HCT116 (cell line): ENCODE data around the gene KIRREL2. TPM values are rescaled to one million over a fixed set of nuclear protein-coding genes. Genes with fewer than 3 reads are reported as not detected.

ENCODE experiments used
- ATAC-seq: fragments of 200-7000 bp; cut with Tn5 transposase; 2 replicates; pipeline ENCODE4 v1.9.1; 2020; ENCODE audit warnings: mild to moderate bottlenecking, moderate library complexity
- BruUV-seq: library from RNA; stranded (reverse); fragments of 400-500 nt; replicated peaks from 2 replicates; lab custom pipeline; 2021; lab: Mats Ljungman, UMichigan
- CTCF ChIA-PET: fragments of 300-600 bp; sonication (Branson Sonifier 250); formaldehyde crosslinking; loops from one replicate; lab custom pipeline; 2021; ENCODE audit warnings: antibody characterized with exemption; lab: Charles Lee
- POLR2A ChIA-PET: fragments of 300-600, 350-600 bp; sonication (Branson Sonifier 250); formaldehyde crosslinking; loops from one replicate; lab custom pipeline; 2021; ENCODE audit warnings: antibody characterized with exemption; lab: Charles Lee
- RAD21 ChIA-PET, 2 experiments: fragments of 300-600 bp; sonication (Branson Sonifier 250); formaldehyde crosslinking; loops; one replicate each; lab custom pipeline; 2023; ENCODE audit warnings: low total read pairs in 2 of 2; ENCODE audit not compliant: uncharacterized antibody in 2 of 2, unreplicated experiment in 2 of 2, low non-redundant PET in 1 of 2; lab: Charles Lee
- DNase-seq: peaks from one replicate; pipeline ENCODE4 v3.0.0-alpha.2; 2010; ENCODE audit warnings: low read depth, low spot score
- H2AFZ ChIP-seq: fragments of 200-600 bp; shearing (Covaris generic), sonication (generic); 2 replicates; pipeline ENCODE4 v1.6.1; 2017; ENCODE audit warnings: low read depth, mixed run types, mixed read lengths, antibody characterized with exemption, low read length; ENCODE audit not compliant: poor library complexity, severe bottlenecking
- H3K27ac ChIP-seq: 2 replicates; pipeline ENCODE4 v1.5.1; 2012; ENCODE audit warnings: low read depth, low read length
- H3K27me3 ChIP-seq: fragments of 200-600 bp; sonication (generic); 2 replicates; pipeline ENCODE4 v1.6.1; 2016; ENCODE audit warnings: mixed run types, low read length, mixed read lengths; ENCODE audit not compliant: insufficient read depth
- H3K36me3 ChIP-seq, 2 experiments: fragments of 200-500 bp in 1 of 2; fragments of 200-600 bp in 1 of 2; sonication (Bioruptor generic) in 1 of 2; sonication (generic) in 1 of 2; 2 replicates each; pipeline versions ENCODE4 v1.5.1 to v1.6.1; 2014 to 2016; ENCODE audit warnings: low read length in 2 of 2, inconsistent platforms in 1 of 2, mixed read lengths in 1 of 2, mixed run types in 1 of 2; ENCODE audit not compliant: insufficient read depth in 2 of 2, control insufficient read depth in 1 of 2
- H3K4me1 ChIP-seq, 2 experiments: fragments of 200-600 bp in 1 of 2; sonication (generic) in 1 of 2; 2 replicates each; pipeline versions ENCODE4 v1.5.1 to v1.6.1; 2012 to 2017; ENCODE audit warnings: low read length in 2 of 2, inconsistent platforms in 1 of 2, mild to moderate bottlenecking in 1 of 2, mixed read lengths in 1 of 2, mixed run types in 1 of 2, moderate library complexity in 1 of 2; ENCODE audit not compliant: insufficient read depth in 2 of 2, control insufficient read depth in 1 of 2
- H3K4me2 ChIP-seq: fragments of 200-600 bp; sonication (generic); 2 replicates; pipeline ENCODE4 v1.6.1; 2017; ENCODE audit warnings: mixed run types, low read length, mixed read lengths
- H3K4me3 ChIP-seq, 2 experiments: fragments of 200-600 bp in 1 of 2; sonication (generic) in 1 of 2; replicated peaks in 1 of 2; 2 replicates each; pipeline ENCODE4 v1.5.1; 2011 to 2016; ENCODE audit warnings: low read length in 2 of 2, control low read depth in 1 of 2, low read depth in 1 of 2, mild to moderate bottlenecking in 1 of 2, mixed read lengths in 1 of 2, mixed run types in 1 of 2
- H3K79me2 ChIP-seq: fragments of 200-600 bp; sonication (generic); 2 replicates; pipeline ENCODE4 v1.6.1; 2017; ENCODE audit warnings: mild to moderate bottlenecking, mixed run types, low read length, moderate library complexity, mixed read lengths; ENCODE audit not compliant: insufficient read depth
- H3K9ac ChIP-seq: fragments of 200-600 bp; sonication (generic); 2 replicates; pipeline ENCODE4 v1.6.1; 2016; ENCODE audit warnings: low read length, mixed read lengths
- H3K9me2 ChIP-seq: fragments of 200-600 bp; sonication (generic), shearing (Covaris generic); 2 replicates; pipeline ENCODE4 v1.6.1; 2017; ENCODE audit warnings: mixed run types, mild to moderate bottlenecking, moderate library complexity; ENCODE audit not compliant: insufficient read depth
- H3K9me3 ChIP-seq, 2 experiments: fragments of 200-500 bp in 1 of 2; fragments of 200-600 bp in 1 of 2; sonication (Bioruptor generic) in 1 of 2; sonication (generic) in 1 of 2; 2 replicates each; pipeline ENCODE4 v1.6.1; 2014 to 2017; ENCODE audit warnings: low read length in 2 of 2, mixed read lengths in 2 of 2, inconsistent platforms in 1 of 2, low read depth in 1 of 2, mild to moderate bottlenecking in 1 of 2, mixed run types in 1 of 2, moderate library complexity in 1 of 2; ENCODE audit not compliant: control insufficient read depth in 1 of 2, insufficient read depth in 1 of 2
- H4K20me1 ChIP-seq: fragments of 200-600 bp; sonication (generic), shearing (Covaris generic); 2 replicates; pipeline ENCODE4 v1.6.1; 2017; ENCODE audit warnings: mixed run types, mild to moderate bottlenecking, moderate library complexity; ENCODE audit not compliant: insufficient read depth
- CBX3 ChIP-seq: IDR thresholded peaks from 2 replicates; pipeline ENCODE4 v1.6.1; 2012; ENCODE audit warnings: low read depth
- CEBPB ChIP-seq: IDR thresholded peaks from 2 replicates; pipeline ENCODE4 v1.6.1; 2012; ENCODE audit warnings: low read depth
- EZH2 ChIP-seq: fragments of 200-600 bp; sonication (generic); IDR thresholded peaks from 2 replicates; pipeline ENCODE4 v1.6.1; 2017; ENCODE audit warnings: antibody characterized with exemption, mixed run types
- EZH2phosphoT487 ChIP-seq: fragments of 200-600 bp; IDR thresholded peaks from 2 replicates; pipeline ENCODE4 v1.6.1; 2018; ENCODE audit warnings: antibody characterized with exemption, borderline replicate concordance
- JUND ChIP-seq: IDR thresholded peaks from 2 replicates; pipeline ENCODE4 v1.6.1; 2012
- POLR2A ChIP-seq: IDR thresholded peaks from 2 replicates; pipeline ENCODE4 v1.7.0; 2011; ENCODE audit warnings: borderline replicate concordance; ENCODE audit not compliant: insufficient read depth, insufficient read length; ENCODE audit errors: extremely low read depth
- POLR2AphosphoS5 ChIP-seq: IDR thresholded peaks from 2 replicates; pipeline ENCODE4 v1.6.1; 2011; ENCODE audit warnings: mild to moderate bottlenecking, low read depth, low read length, moderate library complexity
- SIN3A ChIP-seq: IDR thresholded peaks from 2 replicates; pipeline ENCODE4 v1.6.1; 2012; ENCODE audit warnings: low read depth
- SP1 ChIP-seq: IDR thresholded peaks from 2 replicates; pipeline ENCODE4 v1.6.1; 2012; ENCODE audit warnings: low read depth
- SRF ChIP-seq: IDR thresholded peaks from 2 replicates; pipeline ENCODE4 v1.6.1; 2012; ENCODE audit warnings: low read depth
- ZFX ChIP-seq: fragments of 450-650 bp; IDR thresholded peaks from 2 replicates; pipeline ENCODE4 v1.6.1; 2017
- ZNF274 ChIP-seq: fragments of 200-500 bp; sonication (Bioruptor generic); IDR thresholded peaks from 2 replicates; pipeline ENCODE4 v1.6.1; 2014; ENCODE audit warnings: mild to moderate bottlenecking, low read depth, low read length, inconsistent platforms
- intact Hi-C: fragments of 100-400 bp; cut with micrococcal nuclease; formaldehyde crosslinking; loops from 2 replicates; pipeline ENCODE4 v1.10.0; 2022
- total RNA-seq: library from RNA; stranded (reverse); gene quantifications from one replicate; pipeline ENCODE4 v1.2.1, GENCODE V29; 2021; ENCODE audit not compliant: unreplicated experiment
- TF ChIP-seq, protein P1 (sequence below), 3 experiments: fragments of 200-600 bp in 1 of 3; sonication (generic) in 1 of 3; IDR thresholded peaks in 2 of 3; conservative IDR thresholded peaks in 1 of 3; 2 replicates each; pipeline ENCODE4 v1.5.1; 2012 to 2017; ENCODE audit warnings: low read depth in 2 of 3, low read length in 2 of 3, antibody characterized with exemption in 1 of 3, borderline replicate concordance in 1 of 3, control low read depth in 1 of 3, mild to moderate bottlenecking in 1 of 3, mixed read lengths in 1 of 3, mixed run types in 1 of 3, moderate library complexity in 1 of 3; ENCODE audit not compliant: insufficient read depth in 1 of 3
- TF ChIP-seq, protein P2 (sequence below): IDR thresholded peaks from 2 replicates; pipeline ENCODE4 v1.6.1; 2012; ENCODE audit warnings: low read depth
- TF ChIP-seq, protein P3 (sequence below): IDR thresholded peaks from 2 replicates; pipeline ENCODE4 v1.6.1; 2012
- TF ChIP-seq, protein P4 (sequence below): IDR thresholded peaks from 2 replicates; pipeline ENCODE4 v1.6.1; 2012

The KIRREL2 gene
- total RNA-seq, 1 experiment from 2014 or later: 1.3 TPM

DNA sequence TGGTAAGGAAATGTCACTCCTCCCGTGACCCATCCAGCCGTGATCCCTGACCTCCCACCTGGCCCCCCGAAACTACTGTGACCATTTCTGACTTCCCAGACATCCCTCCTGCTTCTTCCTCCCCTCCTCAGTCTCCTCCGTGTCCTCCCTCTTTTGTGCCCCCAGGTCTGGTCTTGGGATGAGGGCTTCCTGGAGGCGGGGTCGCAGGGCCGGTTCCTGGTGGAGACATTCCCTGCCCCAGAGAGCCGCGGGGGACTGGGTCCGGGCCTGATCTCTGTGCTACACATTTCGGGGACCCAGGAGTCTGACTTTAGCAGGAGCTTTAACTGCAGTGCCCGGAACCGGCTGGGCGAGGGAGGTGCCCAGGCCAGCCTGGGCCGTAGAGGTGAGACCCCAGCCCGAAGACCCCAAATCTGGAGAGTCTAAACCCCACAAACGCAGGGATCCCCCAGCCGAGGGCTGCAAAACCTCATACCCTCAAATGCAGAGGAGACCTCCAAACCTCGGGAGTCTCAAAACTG, 5.0 kb downstream of the KIRREL2 start:
- ChIA-PET RAD21 (no interaction called here), POLR2A (interaction anchor here (1.6 kb wide), 1 partner anchor 18 kb away, joined by 4 read pairs; no protein-coding TSS in a partner anchor), CTCF (no interaction called here)
- H3K4me3 ChIP-seq: 0 out of 4 replicates have a peak overlapping the region, but pooled peaks of 1 of the 2 experiments have one; percentile 26
- H3K9me3 ChIP-seq: no peaks in the 10 kb centered on the region
- no peak for DNase-seq
- TF ChIP-seq CEBPB: no peak
- TF ChIP-seq EZH2phosphoT487: no peak
- no peak for TF ChIP-seq SIN3A
- TF ChIP-seq, protein P1, sequence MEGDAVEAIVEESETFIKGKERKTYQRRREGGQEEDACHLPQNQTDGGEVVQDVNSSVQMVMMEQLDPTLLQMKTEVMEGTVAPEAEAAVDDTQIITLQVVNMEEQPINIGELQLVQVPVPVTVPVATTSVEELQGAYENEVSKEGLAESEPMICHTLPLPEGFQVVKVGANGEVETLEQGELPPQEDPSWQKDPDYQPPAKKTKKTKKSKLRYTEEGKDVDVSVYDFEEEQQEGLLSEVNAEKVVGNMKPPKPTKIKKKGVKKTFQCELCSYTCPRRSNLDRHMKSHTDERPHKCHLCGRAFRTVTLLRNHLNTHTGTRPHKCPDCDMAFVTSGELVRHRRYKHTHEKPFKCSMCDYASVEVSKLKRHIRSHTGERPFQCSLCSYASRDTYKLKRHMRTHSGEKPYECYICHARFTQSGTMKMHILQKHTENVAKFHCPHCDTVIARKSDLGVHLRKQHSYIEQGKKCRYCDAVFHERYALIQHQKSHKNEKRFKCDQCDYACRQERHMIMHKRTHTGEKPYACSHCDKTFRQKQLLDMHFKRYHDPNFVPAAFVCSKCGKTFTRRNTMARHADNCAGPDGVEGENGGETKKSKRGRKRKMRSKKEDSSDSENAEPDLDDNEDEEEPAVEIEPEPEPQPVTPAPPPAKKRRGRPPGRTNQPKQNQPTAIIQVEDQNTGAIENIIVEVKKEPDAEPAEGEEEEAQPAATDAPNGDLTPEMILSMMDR (IDR thresholded peaks at IDR 0.05 in 2 of 3, conservative IDR thresholded peaks at IDR 0.05 in 1 of 3; ENCODE audit: borderline replicate concordance in 1 of 3, insufficient read depth in 1 of 3, low read depth in 2 of 3, low read length in 2 of 3): no peak
- no peak for TF ChIP-seq JUND
- TF ChIP-seq ZFX: no peak
- TF ChIP-seq POLR2AphosphoS5: no peak
- no peak for TF ChIP-seq SRF
- TF ChIP-seq CBX3: no peak
- TF ChIP-seq EZH2: no peak
- TF ChIP-seq, protein P2, sequence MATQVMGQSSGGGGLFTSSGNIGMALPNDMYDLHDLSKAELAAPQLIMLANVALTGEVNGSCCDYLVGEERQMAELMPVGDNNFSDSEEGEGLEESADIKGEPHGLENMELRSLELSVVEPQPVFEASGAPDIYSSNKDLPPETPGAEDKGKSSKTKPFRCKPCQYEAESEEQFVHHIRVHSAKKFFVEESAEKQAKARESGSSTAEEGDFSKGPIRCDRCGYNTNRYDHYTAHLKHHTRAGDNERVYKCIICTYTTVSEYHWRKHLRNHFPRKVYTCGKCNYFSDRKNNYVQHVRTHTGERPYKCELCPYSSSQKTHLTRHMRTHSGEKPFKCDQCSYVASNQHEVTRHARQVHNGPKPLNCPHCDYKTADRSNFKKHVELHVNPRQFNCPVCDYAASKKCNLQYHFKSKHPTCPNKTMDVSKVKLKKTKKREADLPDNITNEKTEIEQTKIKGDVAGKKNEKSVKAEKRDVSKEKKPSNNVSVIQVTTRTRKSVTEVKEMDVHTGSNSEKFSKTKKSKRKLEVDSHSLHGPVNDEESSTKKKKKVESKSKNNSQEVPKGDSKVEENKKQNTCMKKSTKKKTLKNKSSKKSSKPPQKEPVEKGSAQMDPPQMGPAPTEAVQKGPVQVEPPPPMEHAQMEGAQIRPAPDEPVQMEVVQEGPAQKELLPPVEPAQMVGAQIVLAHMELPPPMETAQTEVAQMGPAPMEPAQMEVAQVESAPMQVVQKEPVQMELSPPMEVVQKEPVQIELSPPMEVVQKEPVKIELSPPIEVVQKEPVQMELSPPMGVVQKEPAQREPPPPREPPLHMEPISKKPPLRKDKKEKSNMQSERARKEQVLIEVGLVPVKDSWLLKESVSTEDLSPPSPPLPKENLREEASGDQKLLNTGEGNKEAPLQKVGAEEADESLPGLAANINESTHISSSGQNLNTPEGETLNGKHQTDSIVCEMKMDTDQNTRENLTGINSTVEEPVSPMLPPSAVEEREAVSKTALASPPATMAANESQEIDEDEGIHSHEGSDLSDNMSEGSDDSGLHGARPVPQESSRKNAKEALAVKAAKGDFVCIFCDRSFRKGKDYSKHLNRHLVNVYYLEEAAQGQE: no peak
- TF ChIP-seq, protein P3, sequence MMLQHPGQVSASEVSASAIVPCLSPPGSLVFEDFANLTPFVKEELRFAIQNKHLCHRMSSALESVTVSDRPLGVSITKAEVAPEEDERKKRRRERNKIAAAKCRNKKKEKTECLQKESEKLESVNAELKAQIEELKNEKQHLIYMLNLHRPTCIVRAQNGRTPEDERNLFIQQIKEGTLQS: no peak
- TF ChIP-seq, protein P4, sequence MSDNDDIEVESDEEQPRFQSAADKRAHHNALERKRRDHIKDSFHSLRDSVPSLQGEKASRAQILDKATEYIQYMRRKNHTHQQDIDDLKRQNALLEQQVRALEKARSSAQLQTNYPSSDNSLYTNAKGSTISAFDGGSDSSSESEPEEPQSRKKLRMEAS: no peak
- no peak for TF ChIP-seq POLR2A
- no peak for TF ChIP-seq ZNF274
- no peak for TF ChIP-seq SP1
- H3K4me2 ChIP-seq: peak overlapping the region; percentile 68
- H3K4me1 ChIP-seq: peaks cover 2 to 13% of the 10 kb centered on the region in 2 experiments; a peak in 3 of 4 replicates
- no peak overlapping the region for H3K9ac ChIP-seq
- H2AFZ ChIP-seq: no peak overlapping the region
- BruUV-seq: no TSS peak
- no peaks in the 10 kb centered on the region for H3K27me3 ChIP-seq
- no peaks in the 10 kb centered on the region for H3K9me2 ChIP-seq
- H3K79me2 ChIP-seq: no peaks in the 10 kb centered on the region
- H4K20me1 ChIP-seq: no peaks in the 10 kb centered on the region
- H3K36me3 ChIP-seq: no peaks in the 10 kb centered on the region
- ATAC-seq: no peak
- H3K27ac ChIP-seq: no peak overlapping the region
- intact Hi-C loops: no loop called here
